ENCODE results near the gene LYPD6. TPM values are rescaled to one million over a fixed set of nuclear protein-coding genes. Genes with fewer than 3 reads are reported as not detected.

Gene LYPD6
- total RNA-seq, 4 donors from 2014 or later = 0.83 to 1.4 (median 1.1) TPM

DNA sequence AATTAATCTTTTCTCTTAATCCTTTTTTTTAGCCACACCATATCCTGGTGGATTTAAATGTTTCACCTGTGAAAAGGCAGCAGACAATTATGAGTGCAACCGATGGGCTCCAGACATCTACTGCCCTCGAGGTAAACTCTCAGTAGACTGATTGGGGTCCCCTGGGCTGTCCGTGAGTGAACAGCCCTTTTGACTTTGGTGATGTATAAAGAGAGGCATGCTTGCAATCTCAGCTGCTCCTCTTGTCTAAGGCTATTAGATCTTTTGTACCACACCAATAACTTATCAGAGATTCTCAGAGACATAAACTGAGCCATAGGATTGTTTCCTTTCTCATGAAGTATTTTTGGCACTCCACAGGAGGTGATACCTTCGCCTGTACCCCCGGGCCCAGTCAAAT lies 118.6 kb downstream of the LYPD6 start:
- intact Hi-C loops (cut with DNase I) = no loop called here
- TF ChIP-seq, protein P1, sequence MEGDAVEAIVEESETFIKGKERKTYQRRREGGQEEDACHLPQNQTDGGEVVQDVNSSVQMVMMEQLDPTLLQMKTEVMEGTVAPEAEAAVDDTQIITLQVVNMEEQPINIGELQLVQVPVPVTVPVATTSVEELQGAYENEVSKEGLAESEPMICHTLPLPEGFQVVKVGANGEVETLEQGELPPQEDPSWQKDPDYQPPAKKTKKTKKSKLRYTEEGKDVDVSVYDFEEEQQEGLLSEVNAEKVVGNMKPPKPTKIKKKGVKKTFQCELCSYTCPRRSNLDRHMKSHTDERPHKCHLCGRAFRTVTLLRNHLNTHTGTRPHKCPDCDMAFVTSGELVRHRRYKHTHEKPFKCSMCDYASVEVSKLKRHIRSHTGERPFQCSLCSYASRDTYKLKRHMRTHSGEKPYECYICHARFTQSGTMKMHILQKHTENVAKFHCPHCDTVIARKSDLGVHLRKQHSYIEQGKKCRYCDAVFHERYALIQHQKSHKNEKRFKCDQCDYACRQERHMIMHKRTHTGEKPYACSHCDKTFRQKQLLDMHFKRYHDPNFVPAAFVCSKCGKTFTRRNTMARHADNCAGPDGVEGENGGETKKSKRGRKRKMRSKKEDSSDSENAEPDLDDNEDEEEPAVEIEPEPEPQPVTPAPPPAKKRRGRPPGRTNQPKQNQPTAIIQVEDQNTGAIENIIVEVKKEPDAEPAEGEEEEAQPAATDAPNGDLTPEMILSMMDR (IDR thresholded peaks at IDR 0.05) = no peak
- TF ChIP-seq POLR2AphosphoS5 (IDR thresholded peaks at IDR 0.05) = no peak
- TF ChIP-seq POLR2A (IDR thresholded peaks at IDR 0.05; ENCODE audit: low read depth) = no peak
- no peak for TF ChIP-seq EP300 (IDR thresholded peaks at IDR 0.05)
- WGBS = 78% methylated on average over 5 of the region's 5 CpGs
- Histone ChIP-seq H3K36me3 (no peaks in the 10 kb centered on the region), H3K4me3 (no peak overlapping the region), H3K9me3 (no peaks in the 10 kb centered on the region), H3K27me3 (no peaks in the 10 kb centered on the region), H3K27ac (replicated peaks in 1 of 4) (no peak overlapping the region), H3K4me1 (no peaks in the 10 kb centered on the region)
- DNase-seq (ENCODE audit: extremely low spot score) = no peak

DNA sequence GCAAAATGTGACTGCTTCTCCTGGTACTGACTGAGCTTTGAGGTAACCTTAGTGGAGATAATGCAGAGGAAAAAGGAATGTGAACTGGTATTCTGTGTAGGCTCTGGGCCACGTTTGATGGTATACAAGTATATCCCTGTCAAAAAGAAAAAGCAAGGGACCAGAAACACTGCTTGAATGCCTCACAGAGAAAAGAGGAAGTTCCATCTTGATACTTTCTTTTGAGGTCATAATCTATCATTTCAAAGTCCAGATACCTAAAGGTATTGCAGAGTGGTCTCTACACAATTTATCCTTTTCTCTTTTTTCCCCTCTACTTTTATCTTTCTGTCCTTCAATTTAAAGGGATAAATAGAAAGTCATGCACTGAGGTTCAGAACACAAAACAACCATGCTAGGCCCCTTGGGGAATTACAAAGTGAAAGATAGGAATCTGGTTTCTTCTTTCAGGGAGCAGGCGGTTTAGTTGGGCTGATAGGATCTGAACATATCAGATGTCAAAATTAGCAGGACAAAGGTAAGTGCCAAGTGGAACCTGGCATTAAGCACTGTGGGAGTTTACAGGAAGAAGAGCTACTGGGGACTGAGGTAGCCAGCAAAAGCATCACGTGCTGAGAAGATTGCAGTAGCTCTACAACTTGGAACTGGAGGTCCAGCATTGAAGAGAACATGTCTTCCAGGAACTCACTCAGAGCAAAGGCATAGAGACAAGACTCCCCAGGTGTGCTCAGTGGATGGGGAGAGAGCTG lies 121.2 kb downstream of the LYPD6 start:
- no peaks in the 10 kb centered on the region for H3K36me3 ChIP-seq
- intact Hi-C loops (cut with DNase I) = no loop called here
- TF ChIP-seq POLR2AphosphoS5 (IDR thresholded peaks at IDR 0.05) (no peak), POLR2A (IDR thresholded peaks at IDR 0.05; ENCODE audit: low read depth) (no peak)
- TF ChIP-seq, protein P1 (IDR thresholded peaks at IDR 0.05) = no peak
- no peak overlapping the region for H3K4me3 ChIP-seq
- H3K9me3 ChIP-seq = no peaks in the 10 kb centered on the region
- no peak overlapping the region for H3K27ac ChIP-seq (replicated peaks in 1 of 4)
- H3K4me1 ChIP-seq = no peaks in the 10 kb centered on the region
- H3K27me3 ChIP-seq = no peaks in the 10 kb centered on the region
- WGBS = 65% methylated on average over 3 of the region's 3 CpGs
- no peak for DNase-seq (ENCODE audit: extremely low spot score)

DNA sequence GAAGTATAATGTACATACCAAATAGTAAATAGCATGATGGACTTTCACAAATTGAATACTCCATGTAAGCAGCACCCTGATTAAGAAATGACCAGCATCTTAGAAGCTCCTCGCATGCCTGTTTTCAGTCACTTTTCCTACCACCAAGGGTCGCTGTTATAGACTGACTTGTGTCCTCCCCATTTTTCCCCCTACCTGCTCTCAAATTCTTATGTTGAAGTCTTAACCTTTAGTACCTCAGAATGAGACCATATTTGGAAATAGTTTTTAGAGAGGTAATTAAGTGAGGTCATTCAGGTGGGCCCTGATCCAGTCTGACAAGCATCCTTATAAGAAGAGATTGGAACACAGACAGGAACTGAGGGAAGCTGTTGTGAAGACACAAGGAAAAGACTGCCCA lies 125.9 kb downstream of the LYPD6 start:
- H3K9me3 ChIP-seq = peaks cover 0 to 6% (median 3%) of the 10 kb centered on the region in 4 donors
- intact Hi-C loops (cut with DNase I) = no loop called here
- TF ChIP-seq POLR2A (IDR thresholded peaks at IDR 0.05; ENCODE audit: low read depth) (no peak), POLR2AphosphoS5 (IDR thresholded peaks at IDR 0.05) (no peak), EP300 (IDR thresholded peaks at IDR 0.05) (no peak)
- TF ChIP-seq, protein P1 (IDR thresholded peaks at IDR 0.05) = no peak
- H3K27ac ChIP-seq (replicated peaks in 1 of 4) = no peak overlapping the region
- H3K4me1 ChIP-seq = no peaks in the 10 kb centered on the region
- H3K36me3 ChIP-seq = no peaks in the 10 kb centered on the region
- no peak for DNase-seq (ENCODE audit: extremely low spot score)
- no peaks in the 10 kb centered on the region for H3K27me3 ChIP-seq
- WGBS = 82% methylated on average over 2 of the region's 2 CpGs
- H3K4me3 ChIP-seq = no peak overlapping the region

GRCh38 chr2:149458502-149458901 lies 128.1 kb downstream of the LYPD6 start:
- H3K27me3 ChIP-seq = no peaks in the 10 kb centered on the region
- DNase-seq (ENCODE audit: extremely low spot score) = no peak
- H3K4me1 ChIP-seq = no peaks in the 10 kb centered on the region
- intact Hi-C loops (cut with DNase I) = no loop called here
- H3K9me3 ChIP-seq = peaks cover 0 to 15% (median 10%) of the 10 kb centered on the region in 4 donors
- H3K4me3 ChIP-seq = no peak overlapping the region
- H3K36me3 ChIP-seq = no peaks in the 10 kb centered on the region
- H3K27ac ChIP-seq (replicated peaks in 1 of 4) = no peak overlapping the region
- no peak for TF ChIP-seq POLR2A (IDR thresholded peaks at IDR 0.05; ENCODE audit: low read depth)

GRCh38 chr2:149463328-149464002 lies 133.1 kb downstream of the LYPD6 start:
- Histone ChIP-seq H3K4me1 (no peaks in the 10 kb centered on the region), H3K4me3 (no peak overlapping the region), H3K36me3 (no peaks in the 10 kb centered on the region), H3K27me3 (no peaks in the 10 kb centered on the region), H3K9me3 (peaks cover 0 to 15% (median 10%) of the 10 kb centered on the region in 4 donors), H3K27ac (replicated peaks in 1 of 4) (no peak overlapping the region)
- intact Hi-C loops (cut with DNase I) = no loop called here
- TF ChIP-seq POLR2AphosphoS5 (IDR thresholded peaks at IDR 0.05) (no peak), EP300 (IDR thresholded peaks at IDR 0.05) (no peak), POLR2A (IDR thresholded peaks at IDR 0.05; ENCODE audit: low read depth) (no peak)
- TF ChIP-seq, protein P1 (IDR thresholded peaks at IDR 0.05) = no peak
- DNase-seq (ENCODE audit: extremely low spot score) = no peak
- 45% methylated on average over 2 of the region's 2 CpGs for WGBS

All from esophagus muscularis mucosa (tissue), 4 donors.